ENCODE measurements around the gene TAPBP. TPM values are rescaled to one million over a fixed set of nuclear protein-coding genes. Genes with fewer than 3 reads are reported as not detected.
A peak's percentile ranks its signal among the peaks of the same experiment; 100 is the strongest.

The TAPBP gene
- total and polyA plus RNA-seq, 9 of the 15 experiments (the other 6 are each of a cell fraction or from before 2014, with no cell fraction given), result 5.6 to 74.0 (median 22.3) TPM

GRCh38 chr6:33313105-33313708 lies 671 bp downstream of the TAPBP start (continued):
- no peak for TF ChIP-seq BCLAF1 (IDR thresholded peaks at IDR 0.05; ENCODE audit: borderline replicate concordance in 1 of 2, control insufficient read depth in 1 of 2, low read depth in 2 of 2, low read length in 1 of 2)
- no peak for TF ChIP-seq TRIM28 (IDR thresholded peaks at IDR 0.05)
- TF ChIP-seq CHD7 (IDR thresholded peaks at IDR 0.05; ENCODE audit: low read depth, low read length), result no peak
- TF ChIP-seq ZNF316 (IDR thresholded peaks at IDR 0.05), result peak; percentile 42; the same call in 1 of the 2 replicates
- no peak for TF ChIP-seq EP300 (IDR thresholded peaks at IDR 0.05; ENCODE audit: low read length)
- TF ChIP-seq RBM39 (optimal IDR thresholded peaks at IDR 0.05; ENCODE audit: low read depth, low read length), result no peak
- no peak for TF ChIP-seq TEAD4 (IDR thresholded peaks at IDR 0.05; ENCODE audit: low read length)
- TF ChIP-seq TEAD4 (CRISPR knock-in tag; IDR thresholded peaks at IDR 0.05; ENCODE audit: borderline replicate concordance), result no peak
- TF ChIP-seq MCM5 (IDR thresholded peaks at IDR 0.05; ENCODE audit: low read depth), result no peak
- TF ChIP-seq CREB1 (IDR thresholded peaks at IDR 0.05), result no peak
- TF ChIP-seq CREB1 (CRISPR knock-in tag; IDR thresholded peaks at IDR 0.05), result peak; percentile 51; the same call in 1 of the 2 replicates

All from K562 (cell line).